NCI-H460 (cell line): Measurements from ENCODE around the gene PISD. TPM values are rescaled to one million over a fixed set of nuclear protein-coding genes. Genes with fewer than 3 reads are reported as not detected.

ENCODE experiments used
- DNase-seq: peaks from one replicate; pipeline ENCODE4 v3.0.0-alpha.2; 2016; ENCODE audit warnings: low read depth; ENCODE audit errors: extremely low read depth
- total RNA-seq: library from RNA; depleted of rRNA; stranded (reverse); fragments of >200 nt; shearing (Covaris generic); gene quantifications from 2 replicates; pipeline ENCODE4 v1.2.3, GENCODE V29; 2014

PISD gene
- total RNA-seq, 1 experiment from 2014 or later: 100 TPM

DNA sequence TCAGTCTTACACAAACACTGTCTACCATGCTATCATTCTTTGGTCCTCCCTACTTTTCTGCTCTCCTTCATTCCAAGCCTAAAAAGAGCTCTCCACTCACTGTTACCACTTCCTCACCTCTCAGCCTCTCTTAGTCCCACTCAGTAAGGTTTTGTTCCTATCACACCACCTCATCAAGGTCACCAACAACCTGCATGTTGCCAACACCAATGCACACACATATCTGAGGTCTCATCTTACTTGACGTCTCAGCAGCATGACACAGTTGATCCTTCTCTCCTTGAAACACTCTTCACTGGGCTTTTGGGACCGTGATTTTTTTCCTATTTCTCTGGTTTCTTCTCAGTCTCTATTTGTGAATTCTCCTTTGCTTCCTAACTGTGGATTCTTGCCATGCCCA lies 8.1 kb downstream of the PISD start:
- DNase-seq: no peak

DNA sequence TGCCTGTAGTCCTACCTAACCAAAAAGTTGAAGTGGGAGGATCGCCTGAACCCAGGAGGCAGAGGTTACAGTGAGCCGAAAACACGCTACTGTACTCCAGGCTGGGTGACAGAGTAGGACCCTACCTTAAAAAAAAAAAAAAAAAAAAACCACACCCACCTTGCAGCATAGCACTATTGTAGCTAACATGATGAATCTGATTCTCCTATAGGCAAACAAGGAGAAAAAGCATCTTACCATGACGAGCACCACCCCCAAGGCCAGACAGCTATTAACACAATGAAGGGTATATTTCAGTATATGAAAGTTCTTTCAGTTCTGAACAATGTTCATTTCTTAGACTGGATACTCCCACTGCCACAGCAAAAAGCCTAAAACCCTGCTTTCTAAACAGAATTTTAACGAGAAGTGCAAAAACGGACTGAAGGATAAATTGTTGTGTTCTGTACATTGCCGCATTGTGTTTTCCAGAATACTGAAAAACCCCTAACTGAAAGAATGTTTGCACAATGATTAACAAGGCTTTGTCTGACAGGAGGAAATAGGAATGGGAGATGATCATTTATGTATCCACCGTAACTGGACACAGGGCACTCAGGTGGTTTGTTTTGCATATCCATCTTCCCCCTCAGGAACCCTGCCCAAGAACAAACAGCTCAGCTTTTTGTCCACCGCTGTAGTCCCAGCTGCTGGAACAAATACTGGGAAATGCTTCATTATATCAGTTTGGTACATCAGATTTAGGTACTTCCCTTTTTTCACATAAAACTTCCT lies 8.9 kb downstream of the PISD start:
- no peak for DNase-seq

DNA sequence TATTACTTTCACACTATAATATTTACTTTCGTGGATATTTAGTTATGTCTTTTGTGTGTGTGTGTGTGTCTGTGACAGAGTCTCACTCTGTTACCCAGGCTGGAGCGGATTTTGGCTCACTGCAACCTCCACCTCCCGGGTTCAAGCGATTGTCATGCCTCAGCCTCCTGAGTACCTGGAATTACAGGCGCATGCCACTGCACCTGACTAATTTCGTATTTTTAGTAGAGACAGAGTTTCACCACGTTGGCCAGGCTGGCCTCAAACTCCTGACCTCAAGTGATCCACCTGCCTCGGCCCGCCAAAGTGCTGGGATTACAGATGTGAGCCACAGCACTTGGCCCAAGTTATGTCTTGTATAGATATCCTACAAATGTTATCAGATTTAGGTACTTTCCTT lies 9.9 kb downstream of the PISD start:
- DNase-seq: no peak

DNA sequence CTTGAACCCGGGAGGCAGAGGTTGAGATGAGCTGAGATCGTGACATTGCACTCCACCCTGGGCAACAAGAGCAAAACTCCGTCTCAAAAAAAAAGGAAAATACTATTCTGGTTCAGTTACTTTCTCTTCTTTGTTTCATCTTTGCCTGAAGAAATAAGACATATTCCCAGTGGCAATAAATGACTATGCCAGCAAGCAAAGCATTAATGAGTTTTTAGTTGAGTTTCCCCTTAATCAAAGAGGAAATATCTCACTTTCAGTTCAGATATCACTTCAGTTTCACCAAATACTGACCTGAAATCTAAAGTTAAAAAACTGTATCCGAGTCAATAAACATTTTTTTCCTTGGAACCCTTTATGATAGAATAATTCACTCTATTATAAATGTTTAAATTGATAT lies 10.4 kb downstream of the PISD start:
- DNase-seq: no peak

DNA sequence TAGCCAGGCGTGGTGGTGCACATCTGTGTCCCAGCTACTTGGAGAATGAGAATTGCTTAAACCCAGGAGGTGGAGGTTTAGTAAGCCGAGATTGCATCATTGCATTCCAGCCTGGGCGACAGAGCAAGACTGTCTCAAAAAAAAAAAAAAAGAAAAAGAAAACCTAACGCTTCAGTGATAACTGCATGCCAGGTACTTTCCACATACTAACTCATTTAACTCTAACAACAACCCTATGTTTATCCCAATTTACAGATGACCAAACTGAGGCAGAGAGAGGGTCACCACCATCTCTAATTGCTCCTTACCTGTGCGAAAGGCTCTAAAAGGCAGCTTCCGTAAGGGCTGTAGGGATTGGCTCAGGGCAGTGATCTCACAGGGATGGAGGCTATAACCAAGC lies 11.6 kb downstream of the PISD start:
- DNase-seq: no peak

DNA sequence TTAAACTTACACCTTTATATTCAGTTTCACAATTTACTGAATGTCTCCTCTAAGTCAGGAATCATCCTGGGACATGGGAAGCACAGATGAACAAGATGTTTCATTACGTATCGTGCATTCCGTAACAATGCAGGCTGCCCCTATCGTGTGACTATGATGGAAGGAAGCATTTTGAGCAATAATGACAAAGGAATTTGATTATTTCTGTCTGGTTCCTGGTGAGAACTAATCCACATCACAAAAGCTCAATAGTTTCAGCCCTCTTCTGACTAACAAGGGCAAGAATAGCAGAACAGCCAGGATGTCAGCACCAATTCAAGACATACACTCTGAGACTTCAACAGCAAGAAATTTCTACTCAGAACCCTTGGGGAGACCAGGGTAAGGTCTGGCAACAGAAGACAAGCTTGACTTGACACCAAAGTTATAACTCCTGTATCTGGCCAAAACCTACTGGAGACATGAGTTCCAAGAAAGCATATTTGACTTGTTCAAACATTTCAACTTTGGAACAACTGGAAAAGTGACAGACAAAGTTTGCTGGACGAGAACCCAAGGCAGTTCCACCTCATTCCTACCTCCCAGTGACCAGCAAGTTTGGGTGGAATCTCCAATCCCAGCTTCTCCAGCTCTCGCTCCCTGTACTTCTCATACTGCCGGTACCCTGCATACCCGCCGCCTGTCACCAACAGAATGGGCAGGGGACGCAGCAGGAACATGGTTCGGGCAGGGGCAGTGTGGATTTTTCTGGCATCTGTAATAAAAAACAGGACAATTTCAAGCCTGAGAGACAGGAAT lies 14.3 kb downstream of the PISD start:
- DNase-seq: no peak

DNA sequence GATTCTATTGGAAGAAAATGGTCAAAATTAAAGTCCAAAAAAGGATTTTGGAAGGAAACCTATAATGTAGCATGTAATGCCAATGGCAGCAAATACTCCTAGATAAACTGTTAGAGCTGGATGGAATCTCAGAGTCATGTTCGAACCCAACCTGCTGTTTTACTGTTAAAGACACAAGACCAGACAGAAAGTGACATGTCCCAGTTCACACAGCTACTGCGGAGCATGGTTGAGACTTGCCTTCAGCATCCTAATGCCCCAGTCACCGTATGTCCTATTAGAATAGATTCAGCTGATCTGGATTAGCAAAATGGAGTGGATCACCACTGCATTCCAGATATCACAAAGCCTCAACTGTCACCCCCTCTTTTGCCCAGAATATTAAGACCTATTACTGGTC lies 14.9 kb downstream of the PISD start:
- DNase-seq: no peak

DNA sequence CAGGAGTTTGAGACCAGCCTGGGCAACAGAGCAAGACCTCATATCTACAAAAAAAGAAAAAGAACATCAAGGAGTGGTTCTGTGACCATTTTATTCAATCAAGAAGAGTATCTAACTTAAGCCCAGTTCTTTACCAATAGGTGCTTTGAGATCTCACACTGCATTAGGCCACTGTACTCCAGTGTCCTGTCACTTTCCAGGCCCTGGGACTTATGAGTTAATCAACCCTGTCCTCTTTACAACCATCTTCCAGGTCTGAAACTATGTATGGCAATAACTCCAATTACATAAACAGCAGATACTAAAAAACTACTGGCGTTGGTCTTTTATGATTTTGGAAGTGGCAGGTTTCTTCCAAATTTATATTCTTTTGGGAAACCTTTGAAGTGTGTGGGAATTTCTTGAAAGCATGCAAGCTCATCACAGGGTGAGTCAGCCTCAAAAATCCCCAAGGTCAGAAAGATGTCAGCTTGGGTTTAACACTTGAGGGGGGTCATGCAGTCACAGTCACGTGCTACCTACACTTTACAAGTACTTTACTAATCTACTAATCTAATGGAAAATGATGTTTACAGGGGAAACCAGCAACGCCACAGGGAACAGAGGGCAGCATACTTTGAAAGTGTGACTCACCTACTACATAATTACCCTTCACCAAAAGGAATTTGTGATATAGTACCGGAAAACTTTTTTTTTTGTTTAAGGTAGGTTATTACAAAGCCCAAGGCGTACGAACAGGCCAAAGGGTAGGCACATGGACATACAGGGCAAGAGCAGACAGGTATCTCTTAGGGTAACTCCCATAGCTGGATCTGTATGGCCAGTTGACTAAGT lies 15.6 kb downstream of the PISD start:
- no peak for DNase-seq

DNA sequence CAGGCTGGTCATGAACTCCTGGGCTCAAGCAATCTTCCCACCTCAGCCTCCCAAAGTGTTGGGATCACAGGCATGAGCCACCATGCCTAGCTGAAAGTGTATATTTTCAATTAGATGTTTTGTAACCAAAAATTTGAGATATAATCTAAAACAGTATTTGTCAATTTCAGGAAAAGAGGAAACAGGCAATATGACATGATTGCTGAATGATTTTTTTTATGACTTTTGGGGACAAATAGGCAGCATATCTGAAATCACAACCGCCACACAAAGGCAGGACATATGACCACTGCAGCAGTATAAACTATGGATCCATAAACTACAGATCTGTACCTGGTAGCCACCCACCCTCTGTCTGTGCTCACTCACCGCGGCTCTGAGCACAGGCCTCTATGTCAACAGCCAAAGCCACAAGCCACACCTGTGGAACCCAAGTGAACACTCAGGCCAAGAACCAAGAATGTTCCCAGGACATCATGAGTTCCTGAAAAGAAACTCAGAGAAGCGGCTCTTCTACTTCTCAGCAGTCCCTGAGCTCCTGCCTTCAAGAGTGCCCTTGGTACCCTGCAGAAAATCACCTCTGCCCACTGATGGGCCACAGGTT lies 22.5 kb downstream of the PISD start:
- no peak for DNase-seq

DNA sequence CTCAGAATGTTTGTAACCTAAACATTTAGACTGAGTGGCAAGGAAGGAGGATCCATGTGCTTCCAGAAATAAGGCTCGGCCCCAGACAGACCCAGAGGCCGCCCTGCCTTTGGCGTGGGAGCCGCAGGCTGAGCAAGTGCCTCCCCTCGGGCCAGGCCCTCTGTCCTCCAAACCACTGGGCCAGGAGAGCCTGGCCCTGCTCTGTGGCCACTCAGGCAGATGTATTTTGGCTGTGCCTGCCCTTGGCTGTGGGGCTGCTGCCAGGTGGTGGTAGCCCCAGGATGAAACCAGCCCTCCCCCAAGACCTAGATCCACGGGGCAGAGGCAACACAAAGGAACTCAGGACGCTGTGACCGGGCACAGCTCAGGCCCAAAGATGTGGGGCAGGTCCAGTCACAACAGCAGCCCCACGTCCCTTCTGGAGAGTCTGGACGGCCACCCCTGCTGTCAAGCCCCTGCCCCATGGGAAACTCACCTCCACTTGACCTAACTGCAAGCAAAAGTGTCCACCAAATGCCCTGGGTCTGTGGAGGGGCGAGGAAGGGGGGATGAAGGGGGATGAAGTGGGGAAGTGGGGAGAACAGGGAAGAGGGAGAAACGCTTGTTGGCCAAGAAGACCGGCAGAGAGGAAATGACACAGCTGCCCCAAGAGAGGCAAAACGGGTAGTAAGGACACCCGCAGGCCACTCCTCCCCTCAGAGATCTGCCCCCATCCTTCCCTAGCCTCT lies 24.0 kb downstream of the PISD start:
- DNase-seq: no peak

DNA sequence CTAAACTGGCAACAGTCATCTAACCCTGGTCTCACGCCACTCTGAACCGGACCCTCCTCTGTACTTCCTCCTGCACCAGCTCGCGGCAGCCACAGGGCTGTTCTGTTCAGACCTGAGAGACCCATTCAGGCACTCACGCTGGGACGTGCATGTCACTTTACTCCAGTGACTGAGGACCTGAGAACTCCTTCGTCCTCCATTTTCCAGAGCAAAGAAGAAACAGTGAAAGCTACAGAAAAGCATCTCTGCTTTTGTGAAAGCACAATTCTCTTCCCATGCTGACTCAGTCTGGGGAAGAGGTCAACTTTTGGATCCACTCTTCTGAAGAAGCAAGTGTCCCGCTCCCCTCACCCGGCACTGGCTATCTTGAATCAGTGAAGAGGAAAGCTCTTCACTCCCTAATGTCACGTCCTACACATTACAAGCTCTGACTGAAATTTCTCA lies 24.5 kb downstream of the PISD start:
- DNase-seq: no peak

DNA sequence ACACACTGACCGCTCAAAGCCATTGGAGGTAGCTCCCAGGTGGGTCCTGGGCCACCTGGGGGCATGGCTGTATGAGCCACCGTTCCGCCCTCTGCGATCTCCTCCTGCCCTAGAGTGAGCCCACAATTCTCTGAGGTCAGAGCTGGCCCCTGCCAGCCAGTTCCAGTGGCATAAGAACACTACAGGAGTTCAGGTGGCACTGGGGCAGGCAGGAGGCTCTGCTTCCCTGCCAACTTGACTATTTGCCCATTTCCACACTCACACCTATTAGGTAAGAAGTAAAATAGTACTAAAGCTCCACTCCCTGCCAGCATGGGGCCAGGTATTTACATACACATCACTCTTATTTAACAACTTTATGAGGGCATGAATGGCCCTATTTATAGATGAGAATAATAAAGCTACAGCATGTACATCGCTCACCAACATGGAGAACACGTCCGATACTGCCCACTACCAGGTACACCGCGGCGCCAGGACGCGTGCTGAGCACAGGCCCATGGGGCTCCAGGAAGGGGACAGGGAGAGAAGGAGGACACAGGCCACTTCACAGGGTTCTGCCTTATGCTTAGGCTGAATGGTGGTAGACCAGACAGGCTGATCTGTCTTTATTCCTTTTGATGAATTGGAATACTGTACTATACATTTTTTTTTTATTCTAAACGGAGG lies 26.2 kb downstream of the PISD start:
- DNase-seq: no peak

DNA sequence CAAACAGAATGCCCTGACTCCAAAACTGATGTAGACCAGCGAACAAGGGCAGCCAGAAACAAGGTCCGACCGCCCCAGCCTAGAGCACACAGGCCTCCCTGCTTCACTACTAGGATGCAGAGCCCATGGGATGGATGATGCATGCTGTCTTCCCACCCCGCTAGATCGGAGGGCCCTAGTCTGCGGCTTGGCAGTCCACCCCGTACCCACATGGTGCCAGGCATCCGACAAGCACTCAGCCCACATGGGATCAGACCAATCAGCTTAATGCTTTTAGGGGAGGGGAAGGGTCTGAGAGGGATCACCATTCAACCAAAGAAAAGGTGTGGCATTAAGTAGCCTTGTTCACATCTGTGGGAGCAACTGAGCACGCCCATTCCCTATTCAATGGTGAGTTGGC lies 30.6 kb downstream of the PISD start:
- DNase-seq: no peak

DNA sequence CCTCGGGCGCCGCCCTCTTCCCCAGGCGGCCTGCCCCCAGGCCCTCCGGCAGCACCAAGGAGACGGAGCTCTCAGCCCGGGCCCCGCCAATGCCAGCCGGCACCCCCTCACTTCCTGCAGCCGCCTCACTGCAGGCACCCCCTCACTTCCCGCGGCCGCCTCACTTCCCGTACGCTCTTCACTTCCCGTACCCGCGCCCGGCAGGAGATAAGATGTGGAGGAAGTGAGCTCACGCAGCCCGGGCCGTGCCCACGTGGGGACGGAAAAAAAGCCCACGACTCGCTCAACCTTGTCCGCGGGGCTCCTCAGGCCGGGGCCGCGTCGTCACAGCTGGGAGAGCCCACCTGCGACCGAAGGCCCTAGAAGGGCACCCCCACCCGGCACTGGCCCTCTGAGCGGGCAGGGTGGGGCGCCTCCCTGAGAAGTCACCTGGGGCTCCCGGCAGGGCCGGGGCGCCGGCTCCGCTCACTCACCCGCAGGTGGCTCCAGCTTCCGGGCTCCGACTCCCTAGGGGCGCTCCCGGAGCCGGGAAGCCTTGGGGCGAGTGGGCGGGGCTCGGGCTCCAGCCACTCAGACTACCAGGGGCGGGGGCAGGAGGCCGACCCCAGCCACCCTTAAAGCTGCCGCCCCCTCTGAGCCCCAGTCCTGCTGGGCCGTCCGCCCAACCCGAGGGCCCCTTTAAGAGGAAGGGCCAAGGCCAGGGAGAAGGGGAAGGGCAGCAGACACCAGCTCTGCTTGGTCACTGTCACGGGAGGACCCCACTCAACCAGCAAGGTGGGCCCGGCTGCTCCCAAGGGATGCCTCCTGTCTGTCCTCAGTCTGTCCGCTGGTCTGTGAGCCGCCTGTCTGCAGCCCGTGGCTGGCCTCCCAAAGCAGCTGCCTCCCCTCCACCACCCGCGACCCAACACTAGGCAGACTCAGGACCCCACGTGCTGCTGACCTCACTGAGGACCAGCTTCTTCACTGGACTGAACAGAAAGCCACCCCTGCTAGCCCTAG lies 31.4 kb downstream of the PISD start:
- peak; percentile 77 for DNase-seq

DNA sequence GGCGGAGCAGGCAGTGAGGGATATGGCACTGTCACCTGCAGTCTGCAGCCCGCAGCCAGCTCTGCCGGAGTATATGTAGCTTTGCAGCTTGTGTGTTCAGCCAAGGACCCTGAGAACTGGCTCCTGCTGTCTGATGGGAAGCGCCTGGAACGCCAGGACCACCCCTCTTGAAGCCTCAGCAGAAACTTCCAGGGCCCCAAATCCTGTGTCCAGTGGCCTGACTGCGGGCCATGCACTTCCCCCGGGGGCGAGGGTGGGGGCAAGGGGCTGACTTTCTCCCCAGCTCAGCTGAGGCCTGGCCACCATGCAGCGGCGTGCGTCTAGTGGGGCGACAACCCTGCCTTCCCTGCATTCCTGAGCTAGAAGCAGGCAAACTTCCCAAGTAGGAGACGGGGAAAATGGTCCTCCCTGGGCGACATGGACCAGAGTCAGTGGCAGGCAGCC lies 32.3 kb downstream of the PISD start:
- DNase-seq: no peak

DNA sequence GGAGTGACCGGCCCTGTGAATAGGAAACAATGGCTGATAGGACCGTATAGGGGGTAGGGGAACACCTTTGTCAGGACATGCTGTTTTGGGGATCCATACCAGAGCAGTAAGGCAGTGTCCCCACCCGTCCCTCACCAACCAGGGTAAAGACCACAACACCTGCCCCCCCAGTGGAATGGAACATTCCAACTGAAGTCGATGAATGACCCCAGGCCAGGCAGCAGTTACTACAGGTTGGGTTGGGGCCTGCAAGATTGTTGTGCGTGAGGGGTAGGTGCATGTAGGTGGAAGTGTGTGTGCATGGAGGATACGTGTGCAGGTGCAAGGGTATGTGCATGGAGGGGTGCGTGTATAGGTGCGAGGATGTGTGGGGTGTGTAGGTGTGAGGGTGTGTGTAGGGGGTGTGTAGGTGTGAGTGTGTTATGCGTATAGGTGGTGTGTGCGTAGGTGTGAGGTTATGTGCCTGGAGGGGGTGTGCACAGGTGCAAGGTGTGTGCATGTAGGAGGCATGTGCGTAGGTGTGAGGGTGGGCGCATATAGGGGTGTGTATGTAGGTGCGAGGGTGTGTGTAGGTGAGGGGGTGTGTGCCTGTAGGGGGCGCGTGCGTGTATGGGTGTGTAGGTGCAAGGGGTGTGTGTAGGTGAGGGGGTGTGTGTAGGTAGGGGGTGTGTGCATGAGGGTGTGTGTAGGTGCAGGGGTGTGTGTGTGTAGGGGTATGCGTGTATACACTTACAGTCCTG lies 32.9 kb downstream of the PISD start:
- no peak for DNase-seq

DNA sequence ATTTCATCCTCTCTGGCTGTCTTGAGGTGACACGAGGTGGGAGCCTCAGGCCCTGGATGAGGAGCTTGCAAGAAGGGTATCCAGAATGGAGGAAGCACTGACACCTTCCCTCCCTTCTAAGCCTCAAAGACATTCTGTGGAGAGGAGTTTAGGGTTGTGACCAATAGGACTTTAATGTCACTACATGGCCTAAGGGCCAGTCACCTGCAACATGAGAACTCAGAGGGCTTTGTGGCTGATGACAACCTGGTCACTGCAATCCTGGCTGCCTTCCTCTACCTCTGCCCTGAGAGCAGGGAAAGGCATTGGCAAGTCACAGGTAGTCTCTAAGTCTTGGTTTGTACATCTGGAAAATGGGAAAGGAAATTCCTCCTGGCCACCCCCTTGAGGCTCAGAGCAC lies 33.7 kb downstream of the PISD start:
- no peak for DNase-seq
